SK-N-SH treated with all-trans-retinoic acid at 6 μM for 48 hours (cell line): Measurements from ENCODE around the gene PLAA.

Experiments used
- ATAC-seq: fragments of 200-7000 bp; cut with Tn5 transposase; 3 replicates; pipeline ENCODE4 v1.9.1; 2020; ENCODE audit warnings: mild to moderate bottlenecking, moderate library complexity
- ARNTL ChIP-seq: fragments of 450-650 bp; formaldehyde crosslinking; IDR thresholded peaks from 2 replicates; pipeline ENCODE4 v1.5.0; 2020; ENCODE audit warnings: low read depth, mild to moderate bottlenecking, moderate library complexity, borderline replicate concordance
- BACH2 ChIP-seq: fragments of 250-450 bp; sonication (Bioruptor Pico); IDR thresholded peaks from 2 replicates; pipeline ENCODE4 v1.9.0; 2021; ENCODE audit warnings: mild to moderate bottlenecking, borderline replicate concordance
- CSDC2 ChIP-seq: fragments of 250-450 bp; sonication (Bioruptor Pico); IDR thresholded peaks from 2 replicates; pipeline ENCODE4 v1.5.0; 2020; ENCODE audit warnings: mild to moderate bottlenecking, moderate library complexity
- CSRNP3 ChIP-seq: fragments of 250-450 bp; sonication (Bioruptor Pico); IDR thresholded peaks from 2 replicates; pipeline ENCODE4 v1.5.1; 2021; ENCODE audit warnings: mild to moderate bottlenecking, moderate library complexity
- OSR1 ChIP-seq: fragments of 250-450 bp; sonication (Bioruptor Pico); IDR thresholded peaks from 2 replicates; pipeline ENCODE4 v1.8.0; 2022; ENCODE audit warnings: moderate library complexity, mild to moderate bottlenecking, inconsistent platforms
- POU6F1 ChIP-seq: fragments of 250-450 bp; sonication (Bioruptor Pico); IDR thresholded peaks from 2 replicates; pipeline ENCODE4 v1.8.0; 2021; ENCODE audit warnings: low read depth, mild to moderate bottlenecking, moderate library complexity, borderline replicate concordance
- PPARA ChIP-seq: fragments of 250-450 bp; sonication (Bioruptor Pico); IDR thresholded peaks from 2 replicates; pipeline ENCODE4 v1.5.0; 2020; ENCODE audit warnings: mild to moderate bottlenecking, borderline replicate concordance
- RARB ChIP-seq: fragments of 250-450 bp; sonication (Bioruptor Pico); IDR thresholded peaks from 2 replicates; pipeline ENCODE4 v1.8.0; 2021; ENCODE audit warnings: mild to moderate bottlenecking, moderate library complexity
- SNAI2 ChIP-seq: fragments of 250-450 bp; sonication (Bioruptor Pico); IDR thresholded peaks from 2 replicates; pipeline ENCODE4 v1.5.0; 2020; ENCODE audit warnings: mild to moderate bottlenecking, moderate library complexity
- TCF4 ChIP-seq: fragments of 250-450 bp; sonication (Bioruptor Pico); IDR thresholded peaks from 2 replicates; pipeline ENCODE4 v1.8.0; 2021; ENCODE audit warnings: mild to moderate bottlenecking, moderate library complexity, borderline replicate concordance
- TSHZ2 ChIP-seq: fragments of 250-450 bp; sonication (Bioruptor Pico); IDR thresholded peaks from 2 replicates; pipeline ENCODE4 v1.5.0; 2020; ENCODE audit warnings: mild to moderate bottlenecking, moderate library complexity
- ZC3H10 ChIP-seq: fragments of 250-450 bp; sonication (Bioruptor Pico); IDR thresholded peaks from 2 replicates; pipeline ENCODE4 v1.5.1; 2021; ENCODE audit warnings: mild to moderate bottlenecking, moderate library complexity
- ZNF565 ChIP-seq: fragments of 450-650 bp; formaldehyde crosslinking; conservative IDR thresholded peaks from 2 replicates; pipeline ENCODE4 v1.5.0; 2020; ENCODE audit warnings: low read depth, mild to moderate bottlenecking, moderate library complexity
- ZNF70 ChIP-seq: fragments of 450-650 bp; formaldehyde crosslinking; IDR thresholded peaks from 2 replicates; pipeline ENCODE4 v1.5.0; 2020; ENCODE audit warnings: mild to moderate bottlenecking, moderate library complexity
- ZNF8 ChIP-seq: fragments of 450-650 bp; formaldehyde crosslinking; IDR thresholded peaks from 2 replicates; pipeline ENCODE4 v1.5.0; 2020; ENCODE audit warnings: mild to moderate bottlenecking, moderate library complexity
- TF ChIP-seq, protein P1 (sequence below): fragments of 250-450 bp; sonication (Bioruptor Pico); IDR thresholded peaks from 2 replicates; pipeline ENCODE4 v1.8.0; 2020; ENCODE audit warnings: mild to moderate bottlenecking, moderate library complexity, borderline replicate concordance
- TF ChIP-seq, protein P2 (sequence below): fragments of 250-450 bp; sonication (Bioruptor Pico); IDR thresholded peaks from 2 replicates; pipeline ENCODE4 v1.5.1; 2020; ENCODE audit warnings: low read depth, mild to moderate bottlenecking, moderate library complexity

PLAA gene

DNA sequence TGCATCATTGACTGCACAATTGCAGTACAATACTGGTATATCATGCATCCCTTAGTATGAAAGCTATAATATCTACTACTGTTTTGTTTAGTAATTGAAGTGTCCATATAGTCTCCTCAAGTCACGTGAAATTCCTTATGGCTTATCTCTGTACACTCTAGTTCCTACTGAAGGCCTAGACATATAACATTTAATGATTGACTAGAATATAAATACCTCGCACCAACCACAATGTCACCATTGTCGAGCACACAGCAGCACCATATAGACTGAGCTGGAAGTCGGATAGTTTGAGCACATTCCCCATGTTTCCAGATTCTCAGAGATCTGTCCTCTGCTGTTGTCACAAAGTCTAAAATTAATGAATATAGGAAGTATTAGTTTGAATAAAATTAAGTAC is 21.4 kb downstream of the PLAA start:
- TF ChIP-seq ARNTL (CRISPR knock-in tag) (no peak), CSDC2 (CRISPR knock-in tag) (no peak), POU6F1 (CRISPR knock-in tag) (no peak), CSRNP3 (no peak)
- ATAC-seq, result no peak

DNA sequence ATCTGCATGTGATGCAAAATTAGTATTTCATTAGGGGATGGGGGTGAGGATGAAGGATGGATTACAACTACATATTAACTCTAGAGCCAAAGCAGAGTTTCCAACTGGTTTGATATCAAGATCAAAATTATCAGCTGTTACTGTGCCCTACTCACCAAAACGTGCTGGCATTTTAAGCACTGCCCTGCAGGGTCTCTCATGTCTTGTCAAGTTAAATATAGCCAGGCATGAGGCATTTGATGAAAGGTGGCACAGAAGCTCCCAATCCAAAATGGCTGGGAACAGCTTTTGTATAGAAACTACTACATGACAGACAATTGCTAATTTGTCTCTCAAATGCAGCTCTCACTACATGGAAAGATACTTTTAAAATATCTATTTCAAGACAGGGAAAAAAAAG is 27.3 kb downstream of the PLAA start:
- no peak for ATAC-seq
- no peak for TF ChIP-seq PPARA (CRISPR knock-in tag)

DNA sequence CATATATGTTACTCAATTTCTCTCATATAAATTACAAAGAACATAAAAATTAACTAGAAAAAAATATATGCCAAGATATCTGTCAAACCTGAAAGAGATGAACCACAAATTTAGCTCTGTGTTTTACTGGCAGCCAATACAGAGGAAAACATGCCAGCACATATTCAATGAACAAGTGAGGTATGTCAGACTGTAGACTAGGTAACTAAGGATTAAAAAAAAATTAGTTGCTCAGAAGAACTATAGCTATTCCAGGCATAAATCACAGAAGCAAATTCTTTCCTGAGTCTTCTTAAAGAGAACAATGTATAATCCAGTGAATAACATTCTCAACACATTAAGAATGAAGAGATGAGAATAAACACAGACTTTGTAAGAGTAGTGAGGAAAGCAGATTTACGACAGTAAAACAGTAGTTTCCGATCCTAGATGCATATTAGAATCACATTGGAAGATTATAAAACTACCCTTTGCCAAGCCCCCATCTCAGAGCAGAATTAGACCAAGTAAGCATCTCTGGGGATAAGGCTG is 33.8 kb downstream of the PLAA start:
- no peak for TF ChIP-seq TSHZ2 (CRISPR knock-in tag)
- TF ChIP-seq, all 23 proteins: peak for 0
- ATAC-seq, result no peak

GRCh38 chr9:26904671-26905070 is 42.4 kb downstream of the PLAA start:
- no peak for ATAC-seq
- TF ChIP-seq TCF4 (CRISPR knock-in tag) (no peak), ZNF8 (CRISPR knock-in tag) (no peak), RARB (CRISPR knock-in tag) (no peak), POU6F1 (CRISPR knock-in tag) (no peak), SNAI2 (no peak), BACH2 (CRISPR knock-in tag) (no peak), OSR1 (no peak), CSRNP3 (no peak), ZNF565 (CRISPR knock-in tag) (no peak), TSHZ2 (CRISPR knock-in tag) (no peak), ZC3H10 (CRISPR knock-in tag) (no peak), ZNF70 (CRISPR knock-in tag) (no peak)
- TF ChIP-seq, protein P1, sequence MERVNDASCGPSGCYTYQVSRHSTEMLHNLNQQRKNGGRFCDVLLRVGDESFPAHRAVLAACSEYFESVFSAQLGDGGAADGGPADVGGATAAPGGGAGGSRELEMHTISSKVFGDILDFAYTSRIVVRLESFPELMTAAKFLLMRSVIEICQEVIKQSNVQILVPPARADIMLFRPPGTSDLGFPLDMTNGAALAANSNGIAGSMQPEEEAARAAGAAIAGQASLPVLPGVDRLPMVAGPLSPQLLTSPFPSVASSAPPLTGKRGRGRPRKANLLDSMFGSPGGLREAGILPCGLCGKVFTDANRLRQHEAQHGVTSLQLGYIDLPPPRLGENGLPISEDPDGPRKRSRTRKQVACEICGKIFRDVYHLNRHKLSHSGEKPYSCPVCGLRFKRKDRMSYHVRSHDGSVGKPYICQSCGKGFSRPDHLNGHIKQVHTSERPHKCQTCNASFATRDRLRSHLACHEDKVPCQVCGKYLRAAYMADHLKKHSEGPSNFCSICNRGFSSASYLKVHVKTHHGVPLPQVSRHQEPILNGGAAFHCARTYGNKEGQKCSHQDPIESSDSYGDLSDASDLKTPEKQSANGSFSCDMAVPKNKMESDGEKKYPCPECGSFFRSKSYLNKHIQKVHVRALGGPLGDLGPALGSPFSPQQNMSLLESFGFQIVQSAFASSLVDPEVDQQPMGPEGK (CRISPR knock-in tag), result no peak
- TF ChIP-seq, protein P2, sequence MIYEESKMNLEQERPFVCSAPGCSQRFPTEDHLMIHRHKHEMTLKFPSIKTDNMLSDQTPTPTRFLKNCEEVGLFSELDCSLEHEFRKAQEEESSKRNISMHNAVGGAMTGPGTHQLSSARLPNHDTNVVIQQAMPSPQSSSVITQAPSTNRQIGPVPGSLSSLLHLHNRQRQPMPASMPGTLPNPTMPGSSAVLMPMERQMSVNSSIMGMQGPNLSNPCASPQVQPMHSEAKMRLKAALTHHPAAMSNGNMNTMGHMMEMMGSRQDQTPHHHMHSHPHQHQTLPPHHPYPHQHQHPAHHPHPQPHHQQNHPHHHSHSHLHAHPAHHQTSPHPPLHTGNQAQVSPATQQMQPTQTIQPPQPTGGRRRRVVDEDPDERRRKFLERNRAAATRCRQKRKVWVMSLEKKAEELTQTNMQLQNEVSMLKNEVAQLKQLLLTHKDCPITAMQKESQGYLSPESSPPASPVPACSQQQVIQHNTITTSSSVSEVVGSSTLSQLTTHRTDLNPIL (CRISPR knock-in tag), result no peak
